ENCODE data around the gene GPR34.

DNA sequence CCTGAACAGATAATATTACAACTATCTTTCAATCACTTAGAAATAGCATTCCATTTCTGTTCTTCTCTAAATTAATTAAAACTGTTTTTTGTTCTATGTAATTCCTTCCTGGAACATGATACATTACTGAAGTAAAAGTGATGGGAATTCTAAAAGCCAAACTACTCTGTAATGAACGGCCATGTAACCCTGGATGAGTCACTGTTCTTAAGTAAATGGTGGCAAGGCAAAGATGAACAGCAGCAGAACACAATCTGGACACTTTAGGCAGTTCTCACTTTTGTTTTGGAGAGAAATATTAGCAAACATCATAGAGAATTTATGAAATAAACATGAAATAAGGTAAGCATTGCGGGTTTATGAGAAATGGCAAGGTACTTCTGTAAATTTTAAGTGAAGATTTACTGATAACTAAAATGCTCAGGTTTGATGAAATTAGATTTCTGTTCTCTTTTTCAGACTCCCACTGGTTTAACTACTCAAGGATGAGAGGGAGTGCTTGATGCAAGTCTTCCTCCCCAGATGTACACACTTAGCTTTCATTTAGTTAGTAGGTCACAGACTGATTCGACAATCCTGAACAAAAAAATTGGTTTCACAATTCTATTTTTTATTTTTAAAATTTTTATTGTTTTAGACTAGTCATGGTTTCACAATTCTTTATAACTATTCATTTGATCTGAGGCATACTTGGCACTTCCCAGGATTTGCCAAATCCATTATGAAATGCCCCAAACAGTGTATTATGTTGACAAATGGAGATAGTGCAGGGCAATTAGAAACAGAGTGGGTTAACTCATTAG lies 34.2 kb downstream of the GPR34 start:
- TF ChIP-seq, protein P1, sequence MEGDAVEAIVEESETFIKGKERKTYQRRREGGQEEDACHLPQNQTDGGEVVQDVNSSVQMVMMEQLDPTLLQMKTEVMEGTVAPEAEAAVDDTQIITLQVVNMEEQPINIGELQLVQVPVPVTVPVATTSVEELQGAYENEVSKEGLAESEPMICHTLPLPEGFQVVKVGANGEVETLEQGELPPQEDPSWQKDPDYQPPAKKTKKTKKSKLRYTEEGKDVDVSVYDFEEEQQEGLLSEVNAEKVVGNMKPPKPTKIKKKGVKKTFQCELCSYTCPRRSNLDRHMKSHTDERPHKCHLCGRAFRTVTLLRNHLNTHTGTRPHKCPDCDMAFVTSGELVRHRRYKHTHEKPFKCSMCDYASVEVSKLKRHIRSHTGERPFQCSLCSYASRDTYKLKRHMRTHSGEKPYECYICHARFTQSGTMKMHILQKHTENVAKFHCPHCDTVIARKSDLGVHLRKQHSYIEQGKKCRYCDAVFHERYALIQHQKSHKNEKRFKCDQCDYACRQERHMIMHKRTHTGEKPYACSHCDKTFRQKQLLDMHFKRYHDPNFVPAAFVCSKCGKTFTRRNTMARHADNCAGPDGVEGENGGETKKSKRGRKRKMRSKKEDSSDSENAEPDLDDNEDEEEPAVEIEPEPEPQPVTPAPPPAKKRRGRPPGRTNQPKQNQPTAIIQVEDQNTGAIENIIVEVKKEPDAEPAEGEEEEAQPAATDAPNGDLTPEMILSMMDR (IDR thresholded peaks at IDR 0.05), result no peak
- no peak for TF ChIP-seq ZFX (IDR thresholded peaks at IDR 0.05; ENCODE audit: borderline replicate concordance)
